Vagina (tissue), 2 donors: Measurements from ENCODE around the gene FAM149B1.

Source experiments
- POLR2A ChIP-seq, 2 donors: fragments of 450-650 bp; IDR thresholded peaks; one replicate each; pipeline ENCODE4 v1.6.1; 2017; ENCODE audit warnings: antibody characterized with exemption in 2 of 2, mild to moderate bottlenecking in 2 of 2, moderate library complexity in 2 of 2
- POLR2AphosphoS5 ChIP-seq, 2 donors: sonication (generic); formaldehyde crosslinking; IDR thresholded peaks; one replicate each; pipeline ENCODE4 v1.9.0; 2017; ENCODE audit warnings: antibody characterized with exemption in 2 of 2, mild to moderate bottlenecking in 2 of 2, low read depth in 1 of 2; ENCODE audit not compliant: insufficient read depth in 1 of 2
- TF ChIP-seq, protein P1 (sequence below), 3 experiments: fragments of 450-650 bp in 2 of 3; fragments of 200-600 bp in 1 of 3; sonication (generic) in 1 of 3; IDR thresholded peaks; one replicate each; pipeline ENCODE4 v1.5.1; 2017 to 2019; ENCODE audit warnings: antibody characterized with exemption in 3 of 3, mild to moderate bottlenecking in 2 of 3, moderate library complexity in 2 of 3

DNA sequence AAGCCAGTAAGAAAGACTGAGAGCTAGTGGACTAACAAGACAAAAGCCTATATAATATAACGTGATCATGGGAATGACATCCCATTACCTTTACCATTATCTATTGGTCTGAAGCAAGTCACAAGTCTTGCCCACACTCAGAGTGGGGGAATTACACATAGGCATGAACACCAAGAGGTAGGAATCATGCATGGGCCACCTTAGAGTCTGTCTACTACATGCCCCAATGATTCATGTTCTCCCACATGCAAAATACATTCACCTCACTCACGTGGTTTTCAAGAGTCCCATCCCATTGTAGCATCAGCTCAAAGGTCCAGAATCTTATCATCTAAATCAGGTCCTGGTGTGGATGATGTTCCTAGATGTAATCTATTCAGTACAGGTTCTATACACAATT is 49.7 kb downstream of the FAM149B1 start:
- TF ChIP-seq, protein P1, sequence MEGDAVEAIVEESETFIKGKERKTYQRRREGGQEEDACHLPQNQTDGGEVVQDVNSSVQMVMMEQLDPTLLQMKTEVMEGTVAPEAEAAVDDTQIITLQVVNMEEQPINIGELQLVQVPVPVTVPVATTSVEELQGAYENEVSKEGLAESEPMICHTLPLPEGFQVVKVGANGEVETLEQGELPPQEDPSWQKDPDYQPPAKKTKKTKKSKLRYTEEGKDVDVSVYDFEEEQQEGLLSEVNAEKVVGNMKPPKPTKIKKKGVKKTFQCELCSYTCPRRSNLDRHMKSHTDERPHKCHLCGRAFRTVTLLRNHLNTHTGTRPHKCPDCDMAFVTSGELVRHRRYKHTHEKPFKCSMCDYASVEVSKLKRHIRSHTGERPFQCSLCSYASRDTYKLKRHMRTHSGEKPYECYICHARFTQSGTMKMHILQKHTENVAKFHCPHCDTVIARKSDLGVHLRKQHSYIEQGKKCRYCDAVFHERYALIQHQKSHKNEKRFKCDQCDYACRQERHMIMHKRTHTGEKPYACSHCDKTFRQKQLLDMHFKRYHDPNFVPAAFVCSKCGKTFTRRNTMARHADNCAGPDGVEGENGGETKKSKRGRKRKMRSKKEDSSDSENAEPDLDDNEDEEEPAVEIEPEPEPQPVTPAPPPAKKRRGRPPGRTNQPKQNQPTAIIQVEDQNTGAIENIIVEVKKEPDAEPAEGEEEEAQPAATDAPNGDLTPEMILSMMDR (IDR thresholded peaks at IDR 0.05) = no peak
- TF ChIP-seq POLR2A (IDR thresholded peaks at IDR 0.05) (no peak), POLR2AphosphoS5 (IDR thresholded peaks at IDR 0.05; ENCODE audit: insufficient read depth in 1 of 2, low read depth in 1 of 2) (no peak)
